ENCODE results near the gene TTC3.
"Not testable (repeated sequence)": the region's sequence is repeated elsewhere in the genome, so short reads cannot be mapped to it uniquely, and the experiment has no call there.

TTC3 gene

GRCh38 chr21:37072988-37073416, at the start of gene TTC3, which contains the start of gene PIGP:
Gene TTC3 (plus strand): TSS chr21:37073254. CDS start chr21:37087258, 14,004 bp downstream.
Gene PIGP (minus strand): TSS chr21:37073071. CDS start chr21:37072515, 556 bp downstream.
- peak; percentile 94 to 96 for DNase-seq (ENCODE audit: low read depth in 2 of 2)

GRCh38 chr21:37026499-37026898, 46.6 kb upstream of the TTC3 start:
- no peak for DNase-seq (ENCODE audit: low read depth in 2 of 2)

- DNase-seq (ENCODE audit: low read depth in 2 of 2) = no peak
Measured at GRCh38 chr21:37028570-37028969, 44.5 kb upstream of the TTC3 start.

- no peak for DNase-seq (ENCODE audit: low read depth in 2 of 2)
Measured at GRCh38 chr21:37030864-37031263, 42.2 kb upstream of the TTC3 start.

GRCh38 chr21:37032293-37032692, 40.8 kb upstream of the TTC3 start:
- no peak for DNase-seq (ENCODE audit: low read depth in 2 of 2)

GRCh38 chr21:37032877-37033471, 40.1 kb upstream of the TTC3 start:
- no peak for DNase-seq (ENCODE audit: low read depth in 2 of 2)

GRCh38 chr21:37034394-37034793, 38.7 kb upstream of the TTC3 start:
- DNase-seq (ENCODE audit: low read depth in 2 of 2) = not testable (repeated sequence)

- no peak for DNase-seq (ENCODE audit: low read depth in 2 of 2)
Measured at GRCh38 chr21:37036177-37036576, 36.9 kb upstream of the TTC3 start.

GRCh38 chr21:37039411-37040075, 33.5 kb upstream of the TTC3 start:
- DNase-seq (ENCODE audit: low read depth in 2 of 2) = no peak

GRCh38 chr21:37040212-37040611, 32.8 kb upstream of the TTC3 start:
- no peak for DNase-seq (ENCODE audit: low read depth in 2 of 2)

- no peak for DNase-seq (ENCODE audit: low read depth in 2 of 2)
Measured at GRCh38 chr21:37041706-37042271, 31.3 kb upstream of the TTC3 start.

GRCh38 chr21:37043818-37044217, 29.2 kb upstream of the TTC3 start:
- no peak for DNase-seq (ENCODE audit: low read depth in 2 of 2)

GRCh38 chr21:37044643-37045042, 28.4 kb upstream of the TTC3 start:
- DNase-seq (ENCODE audit: low read depth in 2 of 2) = no peak

- no peak for DNase-seq (ENCODE audit: low read depth in 2 of 2)
Measured at GRCh38 chr21:37045149-37045548, 27.9 kb upstream of the TTC3 start.

GRCh38 chr21:37045556-37045955, 27.5 kb upstream of the TTC3 start:
- DNase-seq (ENCODE audit: low read depth in 2 of 2) = no peak

GRCh38 chr21:37047079-37047478, 26.0 kb upstream of the TTC3 start:
- DNase-seq (ENCODE audit: low read depth in 2 of 2) = no peak

- DNase-seq (ENCODE audit: low read depth in 2 of 2) = not testable (repeated sequence)
Measured at GRCh38 chr21:37049741-37050140, 23.3 kb upstream of the TTC3 start.

GRCh38 chr21:37055271-37055855, 17.7 kb upstream of the TTC3 start:
- DNase-seq (ENCODE audit: low read depth in 2 of 2) = no peak

- DNase-seq (ENCODE audit: low read depth in 2 of 2) = no peak
Measured at GRCh38 chr21:37057614-37058013, 15.4 kb upstream of the TTC3 start.

- no peak for DNase-seq (ENCODE audit: low read depth in 2 of 2)
Measured at GRCh38 chr21:37058261-37058660, 14.8 kb upstream of the TTC3 start.

GRCh38 chr21:37059181-37059580, 13.9 kb upstream of the TTC3 start:
- no peak for DNase-seq (ENCODE audit: low read depth in 2 of 2)

GRCh38 chr21:37060296-37060695, 12.8 kb upstream of the TTC3 start:
- no peak for DNase-seq (ENCODE audit: low read depth in 2 of 2)
